ENCODE results near the gene AGTRAP.
A peak's percentile ranks its signal among the peaks of the same experiment; 100 is the strongest.

The AGTRAP gene

DNA sequence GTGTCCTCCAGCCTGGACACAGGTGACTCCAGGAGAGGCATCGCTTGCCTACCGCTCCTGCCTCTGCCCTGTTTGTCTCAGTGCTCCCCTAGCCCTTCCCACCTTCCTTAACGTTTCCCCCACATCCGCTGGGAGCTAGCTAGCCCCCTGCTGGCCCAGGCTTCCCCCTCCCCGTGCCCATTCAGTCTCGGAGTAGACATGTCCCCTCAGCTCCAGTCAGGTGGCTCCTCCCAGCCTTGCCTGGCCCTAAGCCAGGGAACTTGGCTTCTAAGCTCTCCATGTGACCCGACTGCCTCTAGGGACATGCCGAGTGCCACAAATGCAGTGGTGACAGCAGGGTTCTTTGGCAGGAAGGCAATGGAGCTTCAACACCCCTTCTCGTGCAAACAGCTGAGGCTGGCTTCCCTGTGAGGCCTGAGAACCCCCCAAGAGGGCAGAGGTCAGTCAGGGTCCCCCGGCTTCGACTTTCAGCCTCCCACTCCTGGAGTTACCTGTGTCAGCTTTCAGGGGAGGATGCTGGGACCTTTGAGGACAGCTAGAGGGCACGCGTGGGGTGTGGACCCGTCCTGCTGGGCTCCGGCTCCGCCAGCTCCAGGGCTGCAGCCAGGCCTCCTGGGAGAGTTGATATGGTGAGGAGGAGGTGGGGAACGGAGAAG, 28.2 kb upstream of the AGTRAP start:
- no peak for DNase-seq

DNA sequence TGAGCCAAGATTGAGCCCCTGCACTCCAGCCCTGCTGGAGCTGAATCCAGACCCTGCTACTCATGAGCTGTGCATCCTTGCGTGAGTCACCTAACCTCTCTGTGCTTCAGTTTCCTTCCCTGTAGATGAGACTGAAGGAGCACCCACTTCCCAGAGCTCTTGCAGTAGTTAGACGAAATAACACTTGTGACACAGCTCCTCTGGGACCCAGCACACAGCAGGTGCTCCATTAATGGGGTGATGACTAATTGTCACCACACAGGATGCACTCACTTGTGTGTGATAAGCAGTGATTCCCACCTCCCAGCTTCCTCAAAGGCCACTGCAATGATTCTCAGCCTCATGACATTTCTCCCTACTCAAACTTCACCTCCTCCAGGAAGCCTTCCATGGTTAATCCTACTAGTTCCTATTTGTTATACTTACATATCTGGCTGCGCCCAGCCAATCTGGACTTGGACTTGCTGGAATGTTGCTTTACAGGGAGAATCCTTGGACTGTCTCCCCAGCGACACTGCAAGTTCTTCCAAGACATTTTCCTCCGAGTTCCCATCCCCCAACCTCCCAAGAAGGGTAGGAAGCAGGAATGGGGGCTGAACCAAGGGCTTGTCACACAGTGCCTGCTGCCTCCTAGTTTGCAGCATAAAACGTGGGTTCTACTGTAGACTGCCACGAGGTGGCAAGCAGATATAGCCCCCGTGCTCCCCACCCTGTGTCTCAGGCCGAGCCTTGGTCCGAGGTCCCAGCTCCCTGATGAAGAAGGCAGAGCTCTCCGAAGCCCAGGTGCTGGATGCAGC, 27.2 kb upstream of the AGTRAP start:
- no peak for DNase-seq

DNA sequence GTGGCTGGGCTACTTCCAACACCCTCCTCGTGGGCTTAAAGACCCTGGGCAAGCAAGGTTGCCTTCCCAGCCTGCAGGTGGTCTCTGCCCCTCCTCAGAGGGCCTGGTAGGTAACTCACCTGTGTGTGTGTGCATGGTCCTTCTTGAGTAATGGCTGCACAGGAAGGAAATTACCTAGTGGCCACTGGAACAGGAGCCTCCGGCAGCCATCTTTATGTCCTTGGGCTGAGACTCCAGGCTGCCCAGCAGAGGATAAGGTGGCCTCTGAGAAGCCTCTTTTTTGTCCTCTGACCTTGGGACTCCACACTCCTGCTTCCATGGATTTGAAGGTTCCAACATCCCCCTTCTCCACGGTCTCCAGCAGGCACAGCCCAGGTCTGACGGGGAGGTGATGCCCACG, 24.4 kb upstream of the AGTRAP start:
- no peak for DNase-seq

DNA sequence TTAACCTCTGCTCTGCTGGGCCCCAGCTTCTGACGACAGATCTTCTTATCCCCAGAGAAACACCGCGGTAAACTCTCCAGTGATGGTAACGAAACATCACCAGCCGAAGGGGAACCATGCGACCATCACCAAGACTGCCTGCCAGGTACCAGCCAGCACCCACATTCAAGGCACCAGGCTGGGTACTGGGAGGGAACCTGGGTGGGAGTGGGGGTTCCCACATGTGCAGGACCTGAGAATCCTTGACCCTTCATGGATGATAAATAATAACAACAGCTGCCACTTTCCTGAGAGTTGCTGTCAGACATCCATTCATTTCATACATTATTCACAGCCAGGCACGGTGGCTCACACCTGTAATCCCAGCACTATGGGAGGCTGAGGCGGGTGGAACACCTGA, 23.7 kb upstream of the AGTRAP start:
- no peak for DNase-seq

DNA sequence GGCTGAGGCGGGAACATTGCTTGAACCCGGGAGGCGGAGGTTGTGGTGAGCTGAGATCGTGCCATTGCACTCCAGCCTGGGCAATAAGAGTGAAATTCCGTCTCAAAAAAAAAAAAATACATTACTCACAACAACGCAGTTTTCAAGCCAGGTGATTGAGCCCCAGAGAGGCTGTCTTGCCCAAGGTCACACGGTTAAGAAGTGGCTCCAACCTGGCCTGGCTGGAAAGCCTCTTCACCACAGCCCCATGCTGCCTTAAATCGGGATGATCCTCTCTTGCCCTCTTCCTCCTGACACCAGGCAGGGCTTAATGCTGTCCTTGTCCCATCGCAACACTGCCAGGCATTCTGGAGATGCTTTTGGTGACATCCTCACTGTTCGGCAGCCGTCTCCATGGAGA, 22.8 kb upstream of the AGTRAP start:
- DNase-seq = no peak

DNA sequence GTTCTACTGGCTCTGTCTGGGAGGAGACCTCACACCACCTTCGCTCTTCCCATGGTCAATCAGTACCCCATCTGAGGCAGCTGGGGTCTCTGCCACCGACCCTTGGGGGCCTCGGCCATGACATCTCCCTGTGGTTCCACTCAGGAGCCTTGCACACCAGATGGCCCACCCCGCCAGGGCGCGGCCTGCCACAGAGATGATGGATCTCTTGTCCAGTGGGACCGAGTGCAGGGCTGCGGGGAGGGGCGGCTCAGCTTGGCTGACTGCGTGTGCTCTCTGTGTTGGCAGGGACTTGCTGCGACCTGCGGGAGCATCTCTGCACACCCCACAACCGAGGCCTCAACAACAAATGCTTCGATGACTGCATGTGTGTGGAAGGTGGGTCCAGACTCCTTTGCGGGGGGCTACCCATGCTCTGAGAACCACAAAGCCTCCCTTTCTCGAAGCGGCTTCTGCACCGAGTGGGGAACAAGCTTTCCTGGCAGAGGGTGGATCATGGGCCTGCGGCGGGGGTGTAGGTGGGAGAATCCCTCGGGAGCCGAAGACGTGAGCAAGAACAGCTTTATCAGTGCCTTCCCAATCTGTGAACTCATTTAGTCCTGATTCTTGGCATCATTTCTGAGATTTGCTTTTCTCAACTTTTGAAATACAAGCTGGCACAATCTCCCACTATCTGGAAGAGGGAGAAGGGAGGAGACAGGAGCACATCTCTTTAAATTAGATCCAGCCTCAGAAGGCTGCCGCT, 20.9 kb upstream of the AGTRAP start:
- DNase-seq = no peak

DNA sequence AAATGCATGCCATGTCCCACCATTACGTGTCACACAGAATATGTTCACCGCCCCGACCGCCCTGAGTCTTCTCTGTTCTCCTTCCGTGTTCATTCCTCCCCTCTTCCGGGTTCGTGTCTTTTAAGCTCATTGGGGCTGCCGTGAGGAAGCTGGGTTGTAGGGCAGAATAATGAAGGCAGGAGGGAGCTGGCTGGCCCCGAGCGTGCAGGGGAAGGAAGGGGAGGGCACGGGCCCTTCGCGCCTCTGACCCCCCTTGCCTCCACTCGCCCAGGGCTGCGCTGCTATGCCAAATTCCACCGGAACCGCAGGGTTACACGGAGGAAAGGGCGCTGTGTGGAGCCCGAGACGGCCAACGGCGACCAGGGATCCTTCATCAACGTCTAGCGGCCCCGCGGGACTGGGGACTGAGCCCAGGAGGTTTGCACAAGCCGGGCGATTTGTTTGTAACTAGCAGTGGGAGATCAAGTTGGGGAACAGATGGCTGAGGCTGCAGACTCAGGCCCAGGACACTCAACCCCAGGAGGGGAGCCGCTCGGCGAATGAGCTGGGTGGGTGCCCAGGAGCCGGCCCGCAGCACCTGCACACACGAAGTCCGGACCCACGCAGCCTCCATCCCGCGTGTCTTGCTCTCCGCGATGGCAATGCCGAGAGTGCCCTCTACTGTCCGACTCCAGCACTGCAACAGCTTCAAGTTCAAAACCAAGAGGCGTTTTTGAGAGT, 16.5 kb upstream of the AGTRAP start:
- DNase-seq = peak; percentile 67 to 86 (median 77)

DNA sequence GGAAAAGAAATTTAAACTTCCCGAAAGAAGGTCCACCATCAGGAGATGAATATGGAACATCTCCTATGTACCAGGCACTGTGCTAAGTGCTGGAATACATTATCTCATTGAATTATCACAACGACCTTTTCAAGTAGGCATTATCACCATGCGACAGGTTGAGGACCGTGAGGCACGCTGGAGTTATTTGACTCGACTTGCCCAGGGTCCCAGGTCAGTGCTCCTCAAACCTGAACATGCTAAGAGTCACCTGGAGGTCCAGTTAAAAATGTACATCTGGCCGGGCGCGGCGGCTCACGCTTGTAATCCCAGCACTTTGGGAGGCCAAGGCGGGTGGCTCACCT, 15.9 kb upstream of the AGTRAP start:
- no peak for DNase-seq

DNA sequence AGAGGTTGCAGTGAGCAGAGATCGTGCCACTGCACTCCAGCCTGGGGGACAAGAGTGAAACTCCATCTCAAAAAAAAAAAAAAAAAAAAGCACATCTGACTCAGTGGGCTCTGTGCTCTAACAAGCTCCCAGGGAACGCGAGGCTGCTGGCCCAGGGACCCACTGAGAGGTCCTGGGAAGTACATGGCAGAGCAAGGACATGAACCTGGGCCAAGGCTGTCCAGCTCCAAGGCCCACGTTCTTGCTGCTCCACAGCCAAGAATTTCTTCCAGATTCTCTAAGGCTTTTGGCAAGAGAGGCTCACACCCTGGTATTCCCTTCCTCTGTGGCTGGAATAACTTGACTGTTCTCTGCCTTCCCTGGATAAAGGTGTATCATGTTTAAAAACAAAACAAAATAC, 15.4 kb upstream of the AGTRAP start:
- no peak for DNase-seq

DNA sequence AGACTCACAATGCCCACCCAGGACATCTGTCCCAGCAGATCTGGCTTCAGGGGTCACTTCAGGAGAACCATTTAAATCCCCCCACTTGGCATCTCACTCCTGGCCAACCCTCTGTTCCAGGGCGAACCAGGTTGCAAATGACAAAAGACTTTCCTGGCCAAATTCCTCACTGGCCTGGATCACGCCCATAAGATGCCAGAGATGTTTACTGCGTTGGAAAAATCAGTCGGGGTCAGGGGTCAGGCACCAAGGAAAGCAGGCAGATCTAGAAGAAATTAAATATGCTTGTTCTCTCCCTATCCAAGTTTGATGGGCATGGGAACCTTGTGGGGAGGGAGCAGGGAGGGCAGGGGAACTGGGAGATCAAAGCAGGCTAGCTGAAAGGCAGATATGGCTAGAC, 14.6 kb upstream of the AGTRAP start:
- no peak for DNase-seq

DNA sequence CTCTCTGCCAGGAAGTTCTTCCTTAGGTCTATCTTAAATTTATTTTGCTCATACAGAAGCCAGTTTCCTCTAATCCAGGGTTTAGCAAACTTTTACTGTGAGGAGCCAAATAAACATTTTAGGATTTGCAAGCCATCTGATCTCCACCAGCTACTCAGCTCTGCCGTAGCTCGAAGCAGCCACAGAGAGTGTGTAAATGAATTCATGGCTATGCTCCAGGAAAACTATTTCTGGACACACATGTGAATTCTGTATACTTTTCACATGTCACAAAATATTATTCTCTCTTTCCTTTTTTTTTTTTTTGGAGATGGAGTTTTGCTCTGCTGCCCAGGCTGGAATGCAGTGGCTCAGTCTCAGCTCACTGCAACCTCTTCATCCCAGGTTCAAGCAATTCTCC, 13.4 kb upstream of the AGTRAP start:
- DNase-seq = no peak

DNA sequence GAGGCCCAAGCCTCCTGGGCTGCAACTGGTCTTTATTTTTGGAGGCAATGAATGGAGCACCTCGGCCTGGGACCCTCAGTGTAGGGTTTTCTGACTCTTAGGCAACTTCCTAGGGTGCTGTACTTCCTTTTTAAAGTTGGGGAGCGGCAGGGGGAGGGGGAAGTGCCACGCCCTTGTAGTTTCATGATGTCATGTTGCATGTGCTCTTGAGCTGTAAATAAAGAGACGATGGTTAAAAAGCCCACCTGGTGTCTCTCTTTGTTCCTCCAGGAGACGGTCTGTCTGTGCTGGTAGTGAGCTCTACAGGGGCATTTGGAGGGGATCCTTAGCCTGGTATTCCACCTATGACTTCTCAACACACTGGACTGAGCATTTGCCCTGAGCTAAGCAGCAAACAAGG, 10.3 kb upstream of the AGTRAP start:
- DNase-seq = no peak

DNA sequence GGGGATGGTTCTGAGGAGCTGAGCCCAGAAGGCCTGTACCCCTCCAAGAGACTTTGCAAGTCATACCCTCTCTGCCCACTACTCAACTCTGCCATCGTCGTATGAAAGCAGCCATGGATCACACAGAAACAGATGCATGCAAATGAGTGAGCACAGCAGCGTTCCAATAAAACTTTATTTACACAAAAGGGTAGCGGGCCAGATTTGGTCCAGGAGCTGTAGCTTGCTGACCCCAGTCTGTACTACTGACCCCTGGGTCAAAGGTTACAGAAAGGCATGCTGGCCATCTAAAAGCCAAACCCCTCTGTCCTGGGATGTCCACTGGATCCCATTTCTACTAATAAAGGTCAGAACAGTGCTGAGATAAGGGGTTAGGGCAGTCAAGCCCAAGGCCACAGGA, 8.8 kb upstream of the AGTRAP start:
- DNase-seq = no peak

DNA sequence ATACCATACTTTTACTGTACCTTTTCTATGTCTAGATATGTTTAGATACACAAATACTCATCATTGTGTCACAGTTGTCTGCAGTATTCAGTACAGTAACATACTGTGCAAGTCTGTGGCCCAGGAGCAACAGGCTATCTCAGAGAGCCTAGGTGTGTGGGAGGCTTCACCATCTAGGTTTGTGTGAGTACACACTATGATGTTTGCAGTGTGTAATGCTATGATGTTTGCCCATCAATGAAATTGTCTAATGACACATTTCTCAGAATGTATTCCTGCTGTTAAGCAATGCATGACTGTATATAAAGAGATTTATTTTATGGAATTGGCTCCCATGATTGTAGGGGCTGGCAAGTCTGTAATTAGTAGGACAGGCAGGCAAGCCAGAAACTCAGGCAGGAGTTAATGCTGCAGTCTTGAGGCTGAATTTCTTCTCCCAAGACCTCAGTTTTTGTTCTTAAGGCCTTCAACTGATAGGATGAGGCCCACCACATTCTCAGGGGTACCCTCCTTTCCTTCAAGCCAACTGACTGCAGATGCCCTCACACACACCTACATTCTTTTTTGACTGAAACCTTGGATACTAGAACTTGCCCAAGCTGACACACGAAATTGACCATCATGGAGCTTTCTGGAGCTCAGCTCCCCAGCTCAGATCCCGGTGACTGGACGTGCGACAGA, 7.7 kb upstream of the AGTRAP start:
- no peak for DNase-seq

DNA sequence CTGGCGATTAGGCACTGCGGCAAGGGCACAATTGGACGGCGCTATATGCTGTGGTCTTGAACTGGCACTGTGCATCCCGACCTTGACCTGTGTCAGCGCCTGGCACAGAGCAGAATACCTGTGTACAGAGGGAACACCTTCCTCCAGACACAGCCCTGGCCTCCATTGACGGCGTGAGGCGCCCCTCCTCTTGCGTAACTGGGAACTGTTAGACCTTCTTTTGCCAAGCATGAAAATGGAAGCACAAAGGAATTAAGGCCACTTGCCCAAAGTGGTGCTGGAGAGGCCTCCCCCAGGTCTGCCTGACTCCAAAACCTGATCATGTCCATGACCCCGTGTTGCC, 6.8 kb upstream of the AGTRAP start:
- DNase-seq = no peak

DNA sequence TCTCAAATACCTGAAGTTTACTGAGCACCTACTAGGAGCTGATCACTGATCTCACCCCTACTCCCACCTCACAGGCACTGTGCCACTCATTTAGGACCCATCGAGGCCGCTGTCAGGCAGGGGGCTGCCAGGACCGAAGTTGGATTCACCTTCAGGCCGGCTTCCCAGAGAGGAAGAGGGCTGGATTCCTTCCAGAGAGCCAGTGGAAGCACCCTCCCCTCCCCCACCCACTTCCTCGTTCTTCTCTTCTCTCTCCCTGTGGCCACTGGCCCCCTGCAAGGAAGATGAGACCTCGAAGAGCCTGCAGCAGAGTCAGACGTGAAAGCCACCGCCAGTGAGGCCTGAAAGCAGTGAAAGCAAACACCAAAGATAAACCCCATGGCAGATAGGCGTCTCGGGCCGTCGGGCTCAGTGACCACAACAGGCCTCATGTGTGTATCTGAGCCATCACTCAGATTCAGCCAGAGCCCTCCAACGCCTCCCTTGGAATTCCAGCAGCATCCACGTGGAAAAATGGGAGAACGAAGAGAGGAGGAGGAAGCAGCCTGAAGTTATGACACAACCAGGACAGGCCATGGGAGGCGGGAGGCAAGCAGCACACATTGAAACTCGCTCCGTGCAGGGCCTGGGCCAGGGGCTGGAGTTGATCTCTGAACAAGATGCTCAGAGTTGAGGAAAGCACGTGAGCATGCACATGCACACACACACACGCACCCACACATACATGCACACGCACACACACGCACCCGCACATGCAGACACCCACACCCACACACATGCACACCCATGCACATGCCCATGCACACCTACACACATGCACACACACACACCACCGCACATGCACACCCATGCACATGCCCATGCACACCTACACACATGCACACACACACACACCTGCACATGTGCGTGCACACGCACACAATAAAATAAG, 6.2 kb upstream of the AGTRAP start:
- no peak for DNase-seq

DNA sequence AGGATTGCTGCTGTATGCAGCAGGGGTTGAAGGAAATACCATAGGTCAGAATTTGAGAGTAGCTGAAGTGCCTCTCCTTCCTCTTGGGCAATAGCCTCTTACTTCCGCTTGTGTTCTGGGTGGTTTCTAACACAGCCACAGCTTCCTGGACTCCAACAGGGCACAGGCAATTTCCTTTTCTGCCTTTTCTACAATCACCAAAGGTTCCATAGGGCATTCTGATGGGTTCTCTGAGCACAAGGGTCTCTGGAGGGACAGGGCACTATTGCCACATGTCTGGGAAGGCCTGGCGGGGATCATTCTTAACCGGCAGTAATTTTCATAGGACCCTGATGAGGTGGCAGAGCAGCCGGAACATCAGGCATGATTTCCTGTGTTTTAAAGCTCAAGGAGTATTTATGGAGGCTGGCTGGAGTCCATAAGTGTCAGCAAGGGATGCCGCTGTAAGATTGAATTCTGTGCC, 5.5 kb upstream of the AGTRAP start:
- DNase-seq = no peak

DNA sequence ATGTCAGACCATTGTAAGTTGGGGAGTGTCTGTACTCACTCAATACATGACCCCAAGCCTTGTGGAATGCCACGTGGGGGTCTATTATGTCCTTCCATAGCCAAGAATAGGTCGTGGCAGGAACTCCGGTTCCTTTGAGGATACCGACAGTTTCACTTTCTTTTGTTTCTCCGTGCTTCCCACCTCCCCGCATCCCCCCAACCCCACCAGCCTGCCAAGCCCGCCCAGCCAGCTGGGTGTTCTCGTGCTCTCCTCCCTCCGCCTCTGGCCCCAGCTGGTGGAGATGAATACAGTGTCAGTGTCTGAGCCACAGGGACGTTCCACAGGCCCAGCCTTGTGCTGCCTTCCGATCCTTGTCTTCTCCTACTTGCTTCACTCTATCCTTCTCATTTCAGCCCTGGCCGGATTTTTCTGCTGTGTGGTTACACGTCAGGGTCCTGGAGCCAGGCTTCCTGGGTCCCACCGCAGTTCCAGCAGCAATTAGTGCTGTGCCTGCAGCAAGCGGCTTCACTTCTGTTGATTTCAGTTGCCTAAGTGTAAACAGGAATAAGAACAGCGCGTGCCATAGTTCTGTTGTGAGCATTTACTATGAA, 4.1 kb upstream of the AGTRAP start:
- no peak for DNase-seq

DNA sequence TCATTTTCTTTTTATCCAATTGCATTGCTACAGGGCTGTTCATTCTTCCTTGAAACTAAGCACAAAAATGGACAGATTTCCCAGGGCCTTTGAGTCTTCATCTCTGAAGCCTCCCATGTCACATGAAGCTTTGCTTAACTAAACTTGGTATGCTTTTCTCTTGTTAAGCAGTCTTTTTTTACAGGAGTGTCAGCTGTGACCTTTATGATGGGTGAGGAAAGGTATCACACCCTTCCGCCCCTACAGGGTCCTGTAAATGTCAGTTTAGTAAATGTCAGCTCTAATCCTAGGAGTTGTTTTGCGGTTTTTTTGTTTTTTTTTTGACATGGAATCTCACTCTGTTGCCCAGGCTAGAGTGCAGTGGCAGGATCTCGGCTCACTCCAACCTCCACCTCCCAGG, 2.6 kb upstream of the AGTRAP start:
- no peak for DNase-seq

DNA sequence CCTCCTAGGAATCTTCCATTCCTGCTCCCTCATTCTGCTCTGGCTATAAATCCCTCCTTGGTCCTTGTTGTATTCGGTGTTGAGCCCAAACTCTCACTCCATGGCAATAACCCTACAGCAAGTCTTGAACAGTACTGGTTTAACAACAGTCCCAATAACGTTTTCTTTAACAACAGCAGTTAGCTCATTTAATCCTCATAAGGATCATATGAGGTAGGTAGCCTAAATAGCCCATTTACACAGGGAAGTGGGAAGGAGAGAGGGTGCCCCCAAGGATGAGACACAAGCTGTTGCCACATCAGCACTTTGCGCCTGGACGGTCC, 444 bp upstream of the AGTRAP start:
- DNase-seq = no peak
